Stimulated activated CD4-positive, alpha-beta T cell treated with anti-CD3 and anti-CD28 coated beads, Interleukin-4, amount 100 ng/mL, for 4 hours (primary cell): ENCODE measurements around the gene PROSER1.
"Not testable (repeated sequence)": the region's sequence is repeated elsewhere in the genome, so short reads cannot be mapped to it uniquely, and the experiment has no call there.

ENCODE experiments used
- DNase-seq, 2 experiments: peaks; one replicate each; pipeline ENCODE4 v3.0.0-alpha.2; 2020

The PROSER1 gene

DNA sequence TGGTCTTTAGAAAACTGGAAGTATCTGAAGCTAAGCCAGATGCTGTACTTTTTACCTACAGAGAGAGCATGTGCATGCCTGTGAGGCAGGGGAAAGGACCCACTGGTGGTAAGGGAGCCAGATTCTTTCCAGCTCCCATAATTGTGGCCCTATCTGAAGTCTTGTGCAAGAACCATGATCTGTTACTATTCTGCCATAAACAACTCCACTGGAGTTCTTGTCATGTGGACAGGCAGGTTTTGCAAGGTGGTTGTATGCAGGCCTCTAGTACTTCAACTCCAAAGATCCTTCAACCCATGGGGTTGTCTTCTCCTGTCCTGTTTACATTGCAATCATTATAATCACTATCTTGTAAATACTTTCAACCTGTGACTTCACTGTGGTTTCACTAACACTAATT is 14.1 kb downstream of the PROSER1 start:
- DNase-seq, result no peak

DNA sequence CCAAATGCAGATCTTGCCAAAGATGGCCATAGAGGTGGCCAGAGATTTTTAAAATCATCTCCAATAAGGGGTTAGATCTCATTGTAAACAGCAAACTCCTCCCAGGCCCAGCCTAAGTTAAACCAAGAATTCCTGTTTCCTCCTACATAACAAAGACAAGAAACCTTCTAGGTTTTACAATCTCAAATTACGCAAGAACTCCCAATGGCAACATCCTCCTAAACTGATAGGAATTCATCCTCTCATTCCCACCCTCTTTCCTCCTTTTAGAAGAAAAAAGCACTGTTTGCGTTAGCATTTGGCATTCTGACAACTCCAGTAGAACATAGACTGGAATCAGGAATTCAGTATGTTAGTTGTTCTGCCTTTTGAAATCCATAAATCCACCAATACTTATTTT is 14.6 kb downstream of the PROSER1 start:
- DNase-seq, result no peak

DNA sequence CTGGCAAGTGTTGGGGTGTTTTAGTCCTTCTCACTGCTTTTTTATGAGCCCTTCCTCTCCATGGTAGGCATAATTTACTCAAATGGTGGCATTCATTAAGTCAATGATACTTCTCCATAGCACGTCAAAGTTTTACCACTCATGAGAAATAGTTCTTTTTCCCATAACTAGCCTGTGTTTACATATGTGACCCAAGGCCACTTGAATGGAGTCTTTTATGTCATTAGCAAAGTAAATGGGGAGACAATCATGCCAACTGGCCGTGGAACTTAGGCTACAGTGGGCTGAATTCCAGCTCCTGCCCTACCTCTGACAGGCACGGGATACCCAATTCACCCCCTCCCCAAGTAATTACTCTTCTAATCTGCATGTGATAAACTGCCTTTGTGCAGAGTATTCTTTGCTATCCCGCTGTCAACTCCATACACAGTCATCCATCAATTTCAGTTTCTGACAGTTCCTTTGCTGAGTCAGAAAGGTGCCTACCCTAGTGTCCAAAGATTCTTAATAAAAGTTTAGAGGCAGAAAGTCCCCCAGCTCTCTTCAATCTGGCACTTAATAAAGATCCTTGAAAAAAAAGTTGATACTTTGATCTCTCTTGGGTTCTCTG is 16.9 kb downstream of the PROSER1 start:
- no peak for DNase-seq

DNA sequence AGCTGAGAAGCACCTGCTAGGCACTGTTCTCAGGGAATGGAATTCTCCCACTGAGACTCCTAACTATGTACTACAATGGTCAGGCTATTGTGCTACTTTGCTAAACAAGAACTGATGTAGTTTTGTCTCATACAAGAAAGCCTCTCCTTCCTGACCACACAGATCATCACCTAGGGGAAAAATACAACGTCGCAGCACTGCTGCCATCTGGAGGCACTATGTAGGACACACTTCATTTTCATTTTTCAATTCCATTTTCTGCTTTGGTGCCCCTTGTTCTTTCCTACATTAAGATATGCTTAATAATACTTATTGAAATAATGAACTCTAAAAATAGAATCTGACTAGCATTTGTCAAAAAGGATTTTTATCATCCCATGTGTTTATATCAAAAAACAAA is 21.1 kb downstream of the PROSER1 start:
- no peak for DNase-seq

DNA sequence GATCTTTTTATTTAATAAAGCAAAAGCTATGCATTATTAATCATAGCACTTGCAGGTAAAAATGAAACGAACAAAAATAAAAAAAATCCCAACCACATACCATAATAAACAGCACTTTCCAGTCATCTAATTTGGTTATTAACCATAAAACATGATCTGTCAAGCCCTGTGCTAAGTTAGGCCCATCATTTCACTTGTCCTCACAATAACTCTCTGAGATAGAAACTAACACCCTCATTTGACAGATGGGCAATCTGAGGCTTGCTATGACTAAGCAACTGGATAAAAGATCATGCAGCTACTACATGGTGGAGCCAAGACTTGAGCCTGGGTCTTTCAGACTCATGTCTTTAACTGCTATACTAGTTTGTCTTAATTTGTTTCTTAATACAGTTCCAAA is 21.8 kb downstream of the PROSER1 start:
- no peak for DNase-seq

DNA sequence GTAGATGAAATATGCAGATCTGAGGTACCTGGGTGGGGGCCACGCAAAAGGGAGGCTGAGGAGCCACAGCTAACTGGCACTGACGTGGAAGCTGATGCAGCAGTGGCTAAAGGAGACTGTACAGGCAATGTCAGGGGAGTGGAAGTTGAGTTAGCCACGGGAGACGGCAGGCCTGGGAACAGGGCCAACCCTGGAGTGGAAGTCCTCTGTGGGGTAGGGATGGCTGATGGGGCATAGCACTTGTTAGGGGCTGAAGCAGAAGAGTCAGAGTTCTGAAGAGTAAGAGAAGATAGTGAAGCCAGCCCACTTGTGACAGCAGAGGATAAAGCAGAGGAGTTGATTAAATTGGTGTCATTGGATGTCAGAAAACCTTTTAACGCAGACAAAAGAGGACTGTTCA is 24.4 kb downstream of the PROSER1 start:
- DNase-seq, result no peak

DNA sequence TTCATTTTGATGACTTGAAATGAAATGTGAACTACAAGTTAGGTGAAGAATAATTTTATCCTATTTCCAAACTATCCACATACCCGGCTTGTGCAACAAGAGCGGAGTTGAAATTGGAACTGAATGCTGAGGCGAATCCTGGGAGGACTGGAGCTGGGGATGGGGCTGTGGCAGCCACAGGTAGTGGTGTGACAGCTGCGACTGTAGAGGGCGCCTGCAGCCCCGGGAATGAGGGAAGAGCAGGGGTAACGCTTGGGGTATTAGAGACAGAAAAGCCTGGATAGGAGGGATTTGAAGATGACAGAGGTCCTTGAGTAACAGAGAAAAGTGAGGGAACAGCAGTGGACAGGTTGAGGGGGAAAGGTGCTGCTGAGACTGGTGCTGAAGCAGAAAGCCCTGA is 25.3 kb downstream of the PROSER1 start:
- DNase-seq, result no peak

DNA sequence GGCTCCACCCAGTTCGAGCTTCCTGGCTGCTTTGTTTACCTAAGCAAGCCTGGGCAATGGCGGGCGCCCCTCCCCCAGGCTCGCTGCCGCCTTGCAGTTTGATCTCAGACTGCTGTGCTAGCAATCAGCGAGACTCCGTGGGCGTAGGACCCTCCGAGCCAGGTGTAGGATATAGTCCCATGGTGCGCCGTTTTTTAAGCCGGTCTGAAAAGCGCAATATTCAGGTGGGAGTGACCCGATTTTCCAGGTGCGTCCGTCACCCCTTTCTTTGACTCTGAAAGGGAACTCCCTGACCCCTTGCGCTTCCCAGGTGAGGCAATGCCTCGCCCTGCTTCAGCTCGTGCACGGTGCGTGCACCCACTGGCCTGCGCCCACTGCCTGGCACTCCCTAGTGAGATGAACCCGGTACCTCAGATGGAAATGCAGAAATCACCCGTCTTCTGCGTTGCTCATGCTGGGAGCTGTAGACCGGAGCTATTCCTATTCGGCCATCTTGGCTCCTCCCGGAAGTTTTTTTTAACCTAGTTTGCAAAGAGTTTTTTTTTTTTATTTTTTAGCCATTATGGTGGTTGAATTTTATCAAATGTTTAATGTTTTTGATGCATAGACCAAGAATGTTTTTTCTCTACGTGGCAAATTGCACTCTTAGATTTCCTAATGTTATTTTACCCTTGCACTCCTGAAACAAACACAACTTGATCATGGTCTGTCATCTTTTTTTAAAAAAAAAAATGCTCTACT is 31.3 kb downstream of the PROSER1 start:
- not testable (repeated sequence) for DNase-seq

DNA sequence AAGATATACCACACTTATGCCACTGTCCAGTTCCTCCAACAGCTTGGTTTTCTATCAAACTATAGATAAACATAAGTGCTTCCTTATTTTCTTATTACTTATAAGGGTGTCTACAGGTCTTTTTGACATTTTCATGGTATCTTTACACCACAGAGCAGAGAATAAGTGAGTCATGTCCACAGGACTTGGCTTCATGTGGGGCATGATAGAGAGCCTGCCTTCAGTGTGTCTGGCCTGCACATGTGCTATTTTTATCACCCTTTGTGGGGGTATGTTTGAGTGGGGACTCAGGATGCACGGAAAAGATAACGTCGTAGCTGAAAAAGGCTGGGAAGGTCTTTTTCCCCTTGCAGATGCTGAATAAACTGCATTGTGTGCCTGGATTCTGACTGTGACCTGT is 39.1 kb downstream of the PROSER1 start:
- no peak for DNase-seq

DNA sequence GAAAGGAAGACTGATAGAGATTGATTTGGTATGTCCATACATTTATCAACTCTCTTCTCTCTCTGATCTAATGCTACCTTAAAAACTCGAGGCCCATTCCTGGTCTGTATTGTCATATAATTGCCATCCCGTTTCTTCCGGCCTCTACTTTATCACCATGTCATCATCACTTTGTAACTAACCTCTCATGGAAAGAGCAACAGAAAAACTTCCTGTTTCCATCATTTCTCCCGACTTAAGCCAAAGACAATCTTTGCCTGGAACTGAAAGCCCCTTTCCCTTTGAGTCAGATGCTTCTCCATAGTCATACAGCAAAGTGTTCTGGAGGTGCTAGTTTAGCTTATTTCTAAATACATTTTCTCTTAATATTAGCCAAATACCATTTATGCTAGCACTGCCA is 44.5 kb downstream of the PROSER1 start:
- DNase-seq, result no peak

DNA sequence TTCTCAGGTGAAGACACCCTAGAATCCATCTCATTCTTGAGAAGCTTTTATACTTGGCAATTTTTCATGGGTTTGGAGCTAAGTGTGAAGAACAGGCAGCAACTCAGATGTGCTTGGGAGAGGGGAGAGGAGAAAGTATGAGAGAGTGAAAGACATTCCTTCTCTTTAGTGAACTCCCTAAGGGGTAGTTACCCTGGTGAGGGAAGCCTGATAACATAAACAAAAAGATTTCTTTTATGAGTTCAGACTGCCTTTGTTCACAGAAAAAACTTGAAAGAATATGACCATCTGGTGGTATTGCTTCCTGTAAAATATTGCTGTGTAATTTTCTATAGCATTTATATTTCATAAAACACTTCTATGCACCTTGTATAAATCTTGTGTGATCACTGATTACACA is 47.2 kb downstream of the PROSER1 start, which contains the start of gene STOML3:
STOML3 (minus strand) TSS at position 139 of the 400 bp plus-strand sequence; CDS start at position 29, 110 bp downstream.
- no peak for DNase-seq

DNA sequence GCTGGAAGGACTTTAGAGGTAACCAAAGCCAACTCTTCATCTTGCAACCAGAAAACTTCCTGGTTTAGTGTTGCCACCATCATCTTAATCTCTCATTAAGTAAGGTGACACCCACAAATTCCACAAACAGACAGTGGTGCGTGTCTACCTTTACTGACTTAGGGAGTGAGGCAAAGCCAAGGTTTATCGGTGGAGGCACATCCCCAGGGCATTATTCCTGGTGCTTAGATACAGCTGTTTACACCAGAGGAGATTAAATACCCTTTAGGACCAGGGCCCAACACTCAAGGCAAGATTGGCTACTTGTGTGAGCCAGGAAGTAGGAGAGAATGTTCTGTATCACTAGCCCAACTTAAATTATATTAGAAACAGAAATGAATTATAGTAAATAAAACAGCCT is 56.8 kb downstream of the PROSER1 start:
- no peak for DNase-seq

DNA sequence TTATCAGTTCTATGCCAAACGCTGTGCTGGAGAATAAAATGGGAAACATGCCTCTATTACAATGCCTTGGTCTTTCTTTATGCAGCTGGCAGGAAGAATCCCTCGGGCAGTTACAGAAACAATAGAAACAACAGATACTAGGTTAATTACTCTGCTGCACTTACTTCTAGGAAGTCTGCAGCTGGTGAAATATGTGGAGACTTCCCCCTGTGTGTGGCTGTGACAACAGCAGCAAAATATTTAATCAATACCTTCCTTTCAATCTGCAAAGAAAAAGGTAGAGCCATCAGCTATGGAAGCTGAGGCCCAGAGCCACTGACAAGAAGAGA is 57.2 kb downstream of the PROSER1 start:
- DNase-seq, result no peak

DNA sequence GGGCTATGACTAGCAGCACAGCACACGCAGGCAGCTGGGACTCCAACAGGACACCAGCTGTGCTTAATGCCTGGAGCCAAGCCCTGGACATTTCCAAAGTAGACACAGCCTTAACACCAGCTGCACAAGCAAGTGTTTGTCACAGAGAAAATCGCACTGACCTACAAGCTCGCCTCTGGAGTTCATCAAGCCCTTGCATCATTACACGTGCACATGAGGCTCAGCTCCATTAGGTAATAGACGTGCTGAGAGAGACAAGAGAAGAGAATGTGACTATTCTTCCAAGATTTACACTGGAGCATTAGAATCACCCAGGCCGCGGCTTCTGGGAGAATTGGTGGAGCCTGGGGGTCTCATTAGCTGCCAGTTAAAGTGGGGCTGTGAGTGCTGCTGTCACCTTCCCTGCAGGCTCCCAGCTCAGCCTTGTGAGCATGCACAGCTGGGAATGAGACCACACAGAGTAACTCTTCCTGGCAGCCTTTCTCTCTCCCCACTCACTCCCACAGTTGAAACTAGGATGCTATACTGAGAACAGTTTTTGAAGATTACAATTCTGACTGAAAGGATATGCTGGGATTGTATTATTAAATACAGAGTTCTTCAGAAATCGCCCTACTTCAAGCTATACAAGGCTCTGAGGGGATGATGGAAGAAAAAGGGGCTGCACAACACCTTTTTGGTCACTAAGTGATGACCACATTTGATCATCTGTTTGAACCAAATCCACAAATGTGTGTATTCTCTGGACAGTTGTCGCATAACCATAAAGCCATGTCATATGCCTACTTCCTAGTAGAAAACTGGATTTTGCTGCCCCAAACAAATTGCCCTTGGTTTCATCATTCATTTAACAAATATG is 57.8 kb downstream of the PROSER1 start:
- no peak for DNase-seq

DNA sequence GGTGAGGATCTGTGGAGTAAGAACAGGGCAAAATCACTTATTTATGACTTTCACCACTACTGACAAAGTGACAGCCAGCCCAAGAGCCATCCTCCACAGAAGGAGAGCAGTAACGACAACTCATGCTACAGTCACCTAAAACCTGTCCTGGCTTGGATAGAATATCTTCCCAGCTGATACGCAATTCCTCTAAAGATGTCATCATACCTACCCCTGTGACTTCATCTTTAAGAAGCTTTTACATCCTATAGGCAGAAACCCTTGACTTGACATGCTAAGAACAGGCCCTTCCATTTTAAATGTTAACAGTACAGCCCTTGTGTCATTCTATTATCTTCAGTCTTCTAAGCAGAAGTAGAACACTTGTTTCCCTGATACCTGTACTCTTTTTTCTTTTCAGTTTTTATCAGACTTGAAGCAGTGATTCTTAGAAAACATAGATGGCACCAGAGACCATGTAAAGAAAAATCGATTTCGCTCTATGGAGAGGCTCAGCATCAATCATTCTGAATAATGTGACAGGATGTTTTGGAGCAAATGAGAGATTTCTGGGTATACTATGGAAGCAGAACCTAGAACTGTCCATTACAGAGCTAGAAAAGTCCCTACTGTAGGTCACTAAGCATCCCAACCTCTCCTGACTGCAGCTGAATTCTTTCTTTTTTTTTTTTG is 67.4 kb downstream of the PROSER1 start:
- DNase-seq, result no peak

DNA sequence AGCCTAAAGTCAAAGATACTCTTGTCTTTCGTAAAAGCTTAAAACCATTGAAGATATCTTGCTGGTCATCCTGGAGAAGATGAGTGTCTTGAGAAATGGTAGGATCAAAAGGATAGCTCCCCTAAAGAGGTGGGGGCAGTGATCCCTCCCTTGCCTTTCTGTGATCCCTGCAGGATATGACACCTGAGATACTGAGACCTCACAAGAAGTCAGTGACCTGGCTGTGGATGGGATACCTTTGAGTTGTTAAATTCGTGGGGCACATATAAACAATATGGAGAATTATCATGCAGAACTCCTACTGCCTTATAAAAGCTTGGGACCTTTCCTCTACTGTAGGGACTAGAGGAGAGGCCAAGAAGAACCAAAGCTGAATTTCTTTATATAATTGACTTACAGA is 68.7 kb downstream of the PROSER1 start:
- DNase-seq, result no peak

DNA sequence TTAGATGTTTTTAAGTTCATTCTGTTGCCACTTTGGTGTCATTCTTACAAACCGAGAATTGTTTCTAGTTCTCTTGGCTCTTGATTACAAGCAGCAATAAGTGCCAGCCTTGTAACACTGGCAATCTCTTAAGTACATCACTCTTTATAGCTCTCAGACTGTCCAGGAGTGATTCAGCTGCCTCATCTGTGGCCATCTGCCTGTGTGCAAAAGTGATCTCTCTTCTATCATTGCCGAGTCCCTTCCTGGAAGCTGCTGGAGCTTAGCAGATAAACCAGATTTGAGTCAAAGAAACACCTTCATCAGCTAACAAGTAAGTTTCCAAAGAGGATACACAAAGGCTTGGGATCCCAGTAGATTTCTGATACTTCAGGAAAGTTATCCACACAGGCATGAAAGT is 70.4 kb downstream of the PROSER1 start:
- no peak for DNase-seq

DNA sequence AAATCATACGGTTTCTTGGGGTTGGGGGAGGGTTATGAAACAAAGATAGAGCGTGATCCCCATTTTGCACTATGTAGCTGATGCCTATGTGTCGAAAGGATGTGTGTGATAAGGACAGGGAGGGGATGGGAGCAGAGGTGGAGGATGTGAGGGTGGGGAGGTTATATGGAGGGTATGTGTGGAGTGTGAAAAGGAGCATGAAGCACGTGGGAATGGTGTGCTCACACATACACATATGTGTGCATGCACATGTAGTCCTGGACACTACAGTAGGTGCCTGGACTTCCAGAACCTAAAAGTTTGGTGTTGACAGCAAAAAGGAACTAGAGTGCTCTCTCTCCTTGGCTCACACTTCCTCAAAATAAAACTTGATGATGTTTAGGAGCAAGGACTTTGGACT is 72.6 kb downstream of the PROSER1 start:
- DNase-seq, result no peak

DNA sequence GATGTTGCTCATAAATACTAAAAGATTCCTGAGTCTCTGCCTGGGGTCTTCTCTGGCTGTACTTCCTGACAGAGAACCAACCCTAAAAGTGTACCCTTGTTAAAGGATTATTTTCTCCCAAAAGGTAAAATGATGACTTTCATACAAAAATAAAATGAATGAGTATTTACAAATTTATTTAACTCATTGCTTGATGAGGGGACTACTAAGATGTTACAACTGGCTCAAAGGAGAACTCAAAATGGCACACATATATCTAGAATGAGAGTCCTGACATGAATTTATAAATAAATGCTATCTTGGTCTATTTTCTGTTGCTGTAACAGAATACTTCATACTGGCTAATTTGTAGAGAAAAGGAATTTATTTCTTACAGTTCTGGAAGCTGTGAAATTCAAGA is 77.7 kb downstream of the PROSER1 start:
- DNase-seq, result no peak
